ENCODE results near the gene PACRGL.

PACRGL gene

GRCh38 chr4:20678400-20678799 is 21.9 kb upstream of the PACRGL start:
- no peaks in the 10 kb centered on the region for H4K20me1 ChIP-seq (ENCODE audit: insufficient read depth, low read length)
- no peak overlapping the region for H3K4me2 ChIP-seq (ENCODE audit: low read length)
- H3K36me3 ChIP-seq (replicated peaks; ENCODE audit: low read depth, low read length) = no peaks in the 10 kb centered on the region
- no peaks in the 10 kb centered on the region for H3K4me1 ChIP-seq (ENCODE audit: low read length)
- peaks cover 4% of the 10 kb centered on the region; the same call in 1 of the 2 replicates for H3K27me3 ChIP-seq (ENCODE audit: low read depth, low read length)
- no peak overlapping the region for H3K4me3 ChIP-seq (ENCODE audit: low read length)
- H3K9ac ChIP-seq (ENCODE audit: low read length) = no peak overlapping the region
- H3K27ac ChIP-seq (ENCODE audit: low read length) = no peak overlapping the region
- H2AFZ ChIP-seq (ENCODE audit: low read depth, low read length) = no peak overlapping the region
- TF ChIP-seq EZH2phosphoT487 (IDR thresholded peaks at IDR 0.05; ENCODE audit: low read depth) = no peak
- no peak for TF ChIP-seq CTCF (IDR thresholded peaks at IDR 0.05; ENCODE audit: low read depth, low read length)
- H3K9me3 ChIP-seq (ENCODE audit: insufficient read depth, low read length) = no peaks in the 10 kb centered on the region
- H3K79me2 ChIP-seq (ENCODE audit: low read length) = no peaks in the 10 kb centered on the region

GRCh38 chr4:20679951-20680350 is 20.3 kb upstream of the PACRGL start:
- Histone ChIP-seq H2AFZ (ENCODE audit: low read depth, low read length) (no peak overlapping the region), H3K4me3 (ENCODE audit: low read length) (no peak overlapping the region), H3K9me3 (ENCODE audit: insufficient read depth, low read length) (no peaks in the 10 kb centered on the region), H3K79me2 (ENCODE audit: low read length) (no peaks in the 10 kb centered on the region), H3K4me1 (ENCODE audit: low read length) (no peaks in the 10 kb centered on the region), H3K27ac (ENCODE audit: low read length) (no peak overlapping the region), H3K4me2 (ENCODE audit: low read length) (no peak overlapping the region), H4K20me1 (ENCODE audit: insufficient read depth, low read length) (no peaks in the 10 kb centered on the region), H3K36me3 (replicated peaks; ENCODE audit: low read depth, low read length) (no peaks in the 10 kb centered on the region), H3K27me3 (ENCODE audit: low read depth, low read length) (peaks cover 9% of the 10 kb centered on the region; the same call in 1 of the 2 replicates), H3K9ac (ENCODE audit: low read length) (no peak overlapping the region)
- no peak for TF ChIP-seq CTCF (IDR thresholded peaks at IDR 0.05; ENCODE audit: low read depth, low read length)
- no peak for TF ChIP-seq EZH2phosphoT487 (IDR thresholded peaks at IDR 0.05; ENCODE audit: low read depth)

- TF ChIP-seq EZH2phosphoT487 (IDR thresholded peaks at IDR 0.05; ENCODE audit: low read depth) (no peak), CTCF (IDR thresholded peaks at IDR 0.05; ENCODE audit: low read depth, low read length) (no peak)
- Histone ChIP-seq H2AFZ (ENCODE audit: low read depth, low read length) (no peak overlapping the region), H3K4me2 (ENCODE audit: low read length) (no peak overlapping the region), H3K36me3 (replicated peaks; ENCODE audit: low read depth, low read length) (no peaks in the 10 kb centered on the region), H3K27ac (ENCODE audit: low read length) (no peak overlapping the region), H3K79me2 (ENCODE audit: low read length) (no peaks in the 10 kb centered on the region), H3K27me3 (ENCODE audit: low read depth, low read length) (peaks cover 9% of the 10 kb centered on the region; the same call in 1 of the 2 replicates), H4K20me1 (ENCODE audit: insufficient read depth, low read length) (no peaks in the 10 kb centered on the region), H3K9me3 (ENCODE audit: insufficient read depth, low read length) (no peaks in the 10 kb centered on the region), H3K4me1 (ENCODE audit: low read length) (no peaks in the 10 kb centered on the region), H3K9ac (ENCODE audit: low read length) (no peak overlapping the region), H3K4me3 (ENCODE audit: low read length) (no peak overlapping the region)
These were observed 19.5 kb upstream of the PACRGL start for GRCh38 chr4:20680736-20681135.

- no peaks in the 10 kb centered on the region for H3K36me3 ChIP-seq (replicated peaks; ENCODE audit: low read depth, low read length)
- H3K9ac ChIP-seq (ENCODE audit: low read length) = no peak overlapping the region
- TF ChIP-seq CTCF (IDR thresholded peaks at IDR 0.05; ENCODE audit: low read depth, low read length) = no peak
- no peak for TF ChIP-seq EZH2phosphoT487 (IDR thresholded peaks at IDR 0.05; ENCODE audit: low read depth)
- H2AFZ ChIP-seq (ENCODE audit: low read depth, low read length) = no peak overlapping the region
- no peak overlapping the region for H3K4me2 ChIP-seq (ENCODE audit: low read length)
- H3K27ac ChIP-seq (ENCODE audit: low read length) = no peak overlapping the region
- H3K27me3 ChIP-seq (ENCODE audit: low read depth, low read length) = peaks cover 9% of the 10 kb centered on the region; the same call in 1 of the 2 replicates
- H4K20me1 ChIP-seq (ENCODE audit: insufficient read depth, low read length) = no peaks in the 10 kb centered on the region
- no peaks in the 10 kb centered on the region for H3K79me2 ChIP-seq (ENCODE audit: low read length)
- no peaks in the 10 kb centered on the region for H3K9me3 ChIP-seq (ENCODE audit: insufficient read depth, low read length)
- no peaks in the 10 kb centered on the region for H3K4me1 ChIP-seq (ENCODE audit: low read length)
- H3K4me3 ChIP-seq (ENCODE audit: low read length) = no peak overlapping the region
These were observed 19.0 kb upstream of the PACRGL start for GRCh38 chr4:20681271-20681670.

All from OCI-LY3 (cell line).